Kidney (tissue), 14 donors: ENCODE results near the gene ALPL. TPM values are rescaled to one million over a fixed set of nuclear protein-coding genes. Genes with fewer than 3 reads are reported as not detected.
A peak's percentile ranks its signal among the peaks of the same experiment; 100 is the strongest.

Experiments used
- DNase-seq, 5 donors: peaks; one replicate each; pipeline ENCODE4 v3.0.0-alpha.2; 2013 to 2020
- FAIRE-seq: peaks from 2 replicates; lab custom pipeline; 2012; peaks lifted over from hg19 to GRCh38; lab: Jason Lieb, UNC
- H3K27ac ChIP-seq, 2 donors: one replicate each; pipeline ENCODE4 v1.7.0; 2013; ENCODE audit warnings: low read depth in 2 of 2, low read length in 2 of 2, inconsistent platforms in 1 of 2
- H3K27me3 ChIP-seq: one replicate; pipeline ENCODE4 v1.7.1; 2013; ENCODE audit warnings: low read length, inconsistent platforms; ENCODE audit not compliant: control insufficient read depth, insufficient read depth
- H3K36me3 ChIP-seq, 3 donors: one replicate each; pipeline versions ENCODE4 v1.7.0 to v1.7.1; 2013; ENCODE audit warnings: low read length in 3 of 3, control low read depth in 1 of 3, inconsistent platforms in 1 of 3; ENCODE audit not compliant: insufficient read depth in 3 of 3, control insufficient read depth in 2 of 3
- H3K4me1 ChIP-seq, 3 donors: one replicate each; pipeline versions ENCODE4 v1.7.0 to v1.7.1; 2013; ENCODE audit warnings: low read length in 3 of 3, inconsistent platforms in 1 of 3, low read depth in 1 of 3; ENCODE audit not compliant: control insufficient read depth in 2 of 3, insufficient read depth in 2 of 3
- H3K4me3 ChIP-seq, 3 donors: one replicate each; pipeline versions ENCODE4 v1.7.0 to v1.8.1; 2013; ENCODE audit warnings: low read length in 3 of 3, control low read depth in 1 of 3, inconsistent platforms in 1 of 3
- H3K9ac ChIP-seq, 3 donors: one replicate each; pipeline versions ENCODE4 v1.7.0 to v1.7.1; 2013; ENCODE audit warnings: low read length in 3 of 3, control low read depth in 1 of 3, inconsistent platforms in 1 of 3
- H3K9me3 ChIP-seq, 3 donors: one replicate each; pipeline versions ENCODE4 v1.7.0 to v1.7.1; 2013; ENCODE audit warnings: low read length in 3 of 3, control low read depth in 1 of 3, inconsistent platforms in 1 of 3; ENCODE audit not compliant: control insufficient read depth in 2 of 3, insufficient read depth in 1 of 3
- intact Hi-C: fragments of 100-400 bp; cut with DNase I; formaldehyde crosslinking; loops from one replicate; pipeline ENCODE4 v1.11.1; 2022
- polyA plus RNA-seq: library from polyadenylated mRNA; stranded (reverse); fragments of 350-450 nt; fragmentation: Illumina TruSeq; extraction: RNeasy Lipid Tissue Mini Kit (QIAGEN cat#74804); gene quantifications from one replicate; pipeline ENCODE4 v1.2.3, GENCODE V29; 2014; ENCODE audit warnings: low read depth, low replicate concordance; ENCODE audit not compliant: insufficient read depth
- total RNA-seq: library from RNA; stranded (reverse); fragmentation: NEBNext Ultra II Directional; extraction: Animal tissue kit (Norgen Biotek cat#: 25700); gene quantifications from one replicate; pipeline ENCODE4 v1.2.1, GENCODE V29; 2021
- TF ChIP-seq, protein P1 (sequence below): IDR thresholded peaks from 3 replicates; pipeline ENCODE4 v1.5.1; 2012; ENCODE audit warnings: mild to moderate bottlenecking, moderate library complexity, borderline replicate concordance; ENCODE audit not compliant: insufficient read depth; ENCODE audit errors: extremely low read depth
- donor health status: control.
- donor health status: control.
- donor health status: control.
- donor health status: control.
- donor health status: control.
- donor health status: DM: yes; HTN: yes; CAD: no.
- donor health status: Normal renal cell carcinoma (clear cell type).

The ALPL gene
- total and polyA plus RNA-seq, 2 donors from 2014 or later = 8.4 to 133 TPM

DNA sequence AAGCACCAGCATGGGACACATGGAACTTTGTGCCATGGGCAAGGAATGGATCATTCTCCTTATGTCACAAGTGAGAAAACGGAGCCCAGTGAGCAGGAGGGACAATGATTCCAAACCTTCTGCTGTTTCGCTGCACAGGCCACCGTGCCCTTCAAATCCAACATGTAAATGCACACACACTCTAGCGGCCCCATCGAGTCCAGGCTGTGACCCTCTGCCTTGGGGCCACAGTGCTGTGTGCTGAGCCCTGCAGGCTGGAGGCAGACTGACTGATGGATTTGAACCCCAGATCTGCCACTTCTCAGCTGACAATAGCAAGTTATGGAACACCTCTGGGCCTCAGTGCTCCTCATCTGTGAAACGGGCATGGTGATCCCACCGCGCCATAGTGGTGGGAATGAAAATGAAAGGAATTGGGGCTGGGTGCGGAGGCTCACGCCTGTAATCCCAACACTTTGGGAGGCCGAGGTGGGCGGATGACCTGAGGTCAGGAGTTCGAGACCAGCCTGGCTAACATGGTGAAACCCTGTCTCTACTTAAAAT is 63.6 kb downstream of the ALPL start:
- no peak overlapping the region for H3K4me3 ChIP-seq
- FAIRE-seq = no peak
- H3K27me3 ChIP-seq = no peaks in the 10 kb centered on the region
- H3K27ac ChIP-seq = no peak overlapping the region
- intact Hi-C loops = no loop called here
- no peaks in the 10 kb centered on the region for H3K36me3 ChIP-seq
- peak in 1 of 5 donors; percentile 35 for DNase-seq
- no peak overlapping the region for H3K9ac ChIP-seq
- TF ChIP-seq, protein P1, sequence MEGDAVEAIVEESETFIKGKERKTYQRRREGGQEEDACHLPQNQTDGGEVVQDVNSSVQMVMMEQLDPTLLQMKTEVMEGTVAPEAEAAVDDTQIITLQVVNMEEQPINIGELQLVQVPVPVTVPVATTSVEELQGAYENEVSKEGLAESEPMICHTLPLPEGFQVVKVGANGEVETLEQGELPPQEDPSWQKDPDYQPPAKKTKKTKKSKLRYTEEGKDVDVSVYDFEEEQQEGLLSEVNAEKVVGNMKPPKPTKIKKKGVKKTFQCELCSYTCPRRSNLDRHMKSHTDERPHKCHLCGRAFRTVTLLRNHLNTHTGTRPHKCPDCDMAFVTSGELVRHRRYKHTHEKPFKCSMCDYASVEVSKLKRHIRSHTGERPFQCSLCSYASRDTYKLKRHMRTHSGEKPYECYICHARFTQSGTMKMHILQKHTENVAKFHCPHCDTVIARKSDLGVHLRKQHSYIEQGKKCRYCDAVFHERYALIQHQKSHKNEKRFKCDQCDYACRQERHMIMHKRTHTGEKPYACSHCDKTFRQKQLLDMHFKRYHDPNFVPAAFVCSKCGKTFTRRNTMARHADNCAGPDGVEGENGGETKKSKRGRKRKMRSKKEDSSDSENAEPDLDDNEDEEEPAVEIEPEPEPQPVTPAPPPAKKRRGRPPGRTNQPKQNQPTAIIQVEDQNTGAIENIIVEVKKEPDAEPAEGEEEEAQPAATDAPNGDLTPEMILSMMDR = no peak
- peaks cover 0 to 16% (median 5%) of the 10 kb centered on the region in 3 donors for H3K4me1 ChIP-seq
- H3K9me3 ChIP-seq = peaks cover 0 to 3% (median 0%) of the 10 kb centered on the region in 3 donors

DNA sequence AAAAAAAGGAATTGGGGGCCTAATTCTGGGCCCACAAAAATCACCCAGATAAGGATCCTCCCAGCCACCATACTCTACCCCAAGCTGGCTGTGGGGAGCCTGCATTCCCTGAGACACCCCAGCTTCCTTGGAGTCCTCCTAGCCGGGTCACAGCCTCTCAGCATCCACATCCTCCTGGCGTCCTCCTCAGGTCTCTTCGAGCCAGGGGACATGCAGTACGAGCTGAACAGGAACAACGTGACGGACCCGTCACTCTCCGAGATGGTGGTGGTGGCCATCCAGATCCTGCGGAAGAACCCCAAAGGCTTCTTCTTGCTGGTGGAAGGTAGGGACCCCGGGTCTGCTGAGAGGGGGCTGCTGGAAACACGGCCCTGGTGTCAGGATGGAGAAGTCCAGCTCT is 64.3 kb downstream of the ALPL start:
- intact Hi-C loops = no loop called here
- no peak overlapping the region for H3K4me3 ChIP-seq
- no peaks in the 10 kb centered on the region for H3K27me3 ChIP-seq
- DNase-seq = peak in 1 of 5 donors; percentile 38
- H3K9ac ChIP-seq = no peak overlapping the region
- no peaks in the 10 kb centered on the region for H3K36me3 ChIP-seq
- H3K27ac ChIP-seq = no peak overlapping the region
- H3K9me3 ChIP-seq = peaks cover 0 to 3% (median 0%) of the 10 kb centered on the region in 3 donors
- no peak for FAIRE-seq
- H3K4me1 ChIP-seq = peaks cover 0 to 16% (median 5%) of the 10 kb centered on the region in 3 donors
- TF ChIP-seq, protein P1 = no peak

DNA sequence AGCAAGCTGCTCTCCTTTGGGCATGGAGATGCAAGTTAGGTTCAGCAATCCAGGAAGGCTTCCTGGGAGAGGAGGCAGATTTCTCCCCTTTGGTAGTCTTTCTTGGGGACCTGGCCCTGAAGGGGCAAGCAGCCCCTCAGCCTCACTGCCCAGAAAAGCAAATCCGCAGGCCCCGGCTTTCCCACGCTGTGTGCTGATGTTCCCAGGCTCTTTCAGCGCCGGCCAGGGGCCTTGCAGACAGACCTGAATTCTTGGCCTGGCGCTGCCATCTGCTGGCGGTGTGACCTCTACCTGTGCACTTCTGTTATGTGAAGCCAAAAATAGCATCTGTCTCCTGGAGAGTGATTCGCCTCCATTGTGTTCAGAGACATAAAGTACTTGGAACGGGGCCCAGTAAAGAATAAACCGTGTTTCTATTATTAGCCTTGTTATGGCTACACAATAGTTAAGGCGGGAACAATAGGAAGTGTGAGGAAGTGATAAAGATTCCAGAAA is 64.8 kb downstream of the ALPL start:
- no peak for FAIRE-seq
- H3K27me3 ChIP-seq = no peaks in the 10 kb centered on the region
- peaks cover 0 to 3% (median 0%) of the 10 kb centered on the region in 3 donors for H3K9me3 ChIP-seq
- TF ChIP-seq, protein P1 = peak; percentile 80
- intact Hi-C loops = no loop called here
- peak; percentile 82 to 90 (median 87) for DNase-seq
- no peak overlapping the region for H3K9ac ChIP-seq
- peak overlapping the region; percentile 65 to 86 for H3K27ac ChIP-seq
- peaks cover 0 to 16% (median 5%) of the 10 kb centered on the region in 3 donors for H3K4me1 ChIP-seq
- no peak overlapping the region for H3K4me3 ChIP-seq
- H3K36me3 ChIP-seq = no peaks in the 10 kb centered on the region
